Astrocyte (in vitro differentiated cells and primary cell): ENCODE results near the gene REXO1.

Source experiments
- EZH2 ChIP-seq: IDR thresholded peaks from 2 replicates; pipeline ENCODE4 v1.6.1; 2012; ENCODE audit warnings: mild to moderate bottlenecking, low read length, inconsistent platforms; ENCODE audit not compliant: insufficient read depth
- TF ChIP-seq, protein P1 (sequence below): IDR thresholded peaks from 2 replicates; pipeline ENCODE4 v1.5.1; 2011; ENCODE audit warnings: low read depth, mild to moderate bottlenecking, inconsistent platforms, low read length, moderate library complexity; ENCODE audit not compliant: insufficient read depth

DNA sequence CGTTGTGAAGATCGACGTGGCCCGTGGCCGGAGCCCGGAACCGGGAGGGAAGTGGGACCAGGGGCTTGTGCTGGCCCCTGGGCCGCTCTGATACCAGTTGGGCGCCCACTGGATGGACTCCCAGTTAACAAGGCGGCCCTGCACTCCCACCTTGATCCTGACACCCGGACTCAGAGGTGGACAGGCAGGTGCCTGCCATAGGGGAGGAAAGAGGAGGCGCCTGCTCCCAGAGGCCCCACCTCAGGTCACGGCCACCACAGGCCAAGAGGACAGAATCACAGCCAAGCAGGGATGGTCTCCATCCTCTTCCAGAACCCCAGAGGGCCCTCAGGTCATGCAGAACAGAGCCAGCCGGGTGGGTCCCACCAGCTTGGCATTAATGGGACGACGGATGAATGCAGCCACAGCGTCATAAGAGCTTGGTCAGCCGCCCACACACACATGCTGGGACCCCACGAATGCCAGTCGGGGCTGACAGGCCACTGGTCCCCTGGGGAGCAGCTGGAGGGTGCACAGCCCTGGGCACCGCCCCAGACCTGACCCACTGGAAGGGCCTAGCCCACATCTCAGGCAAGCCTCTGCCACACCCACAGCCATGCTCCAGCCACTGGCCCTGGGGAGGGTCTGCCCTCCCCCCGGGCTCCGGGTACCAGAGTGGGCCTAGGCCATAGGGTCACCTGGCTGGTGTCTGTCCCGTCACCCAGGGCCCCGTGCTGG lies 24.7 kb upstream of the REXO1 start:
- TF ChIP-seq, protein P1, sequence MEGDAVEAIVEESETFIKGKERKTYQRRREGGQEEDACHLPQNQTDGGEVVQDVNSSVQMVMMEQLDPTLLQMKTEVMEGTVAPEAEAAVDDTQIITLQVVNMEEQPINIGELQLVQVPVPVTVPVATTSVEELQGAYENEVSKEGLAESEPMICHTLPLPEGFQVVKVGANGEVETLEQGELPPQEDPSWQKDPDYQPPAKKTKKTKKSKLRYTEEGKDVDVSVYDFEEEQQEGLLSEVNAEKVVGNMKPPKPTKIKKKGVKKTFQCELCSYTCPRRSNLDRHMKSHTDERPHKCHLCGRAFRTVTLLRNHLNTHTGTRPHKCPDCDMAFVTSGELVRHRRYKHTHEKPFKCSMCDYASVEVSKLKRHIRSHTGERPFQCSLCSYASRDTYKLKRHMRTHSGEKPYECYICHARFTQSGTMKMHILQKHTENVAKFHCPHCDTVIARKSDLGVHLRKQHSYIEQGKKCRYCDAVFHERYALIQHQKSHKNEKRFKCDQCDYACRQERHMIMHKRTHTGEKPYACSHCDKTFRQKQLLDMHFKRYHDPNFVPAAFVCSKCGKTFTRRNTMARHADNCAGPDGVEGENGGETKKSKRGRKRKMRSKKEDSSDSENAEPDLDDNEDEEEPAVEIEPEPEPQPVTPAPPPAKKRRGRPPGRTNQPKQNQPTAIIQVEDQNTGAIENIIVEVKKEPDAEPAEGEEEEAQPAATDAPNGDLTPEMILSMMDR = no peak
- no peak for TF ChIP-seq EZH2
